Adrenal gland (tissue), 5 donors: ENCODE data around the gene CIDEC.

Experiments
- POLR2A ChIP-seq, 2 donors: fragments of 450-650 bp; IDR thresholded peaks; one replicate each; pipeline ENCODE4 v1.6.1; 2017; ENCODE audit warnings: antibody characterized with exemption in 2 of 2, mild to moderate bottlenecking in 2 of 2, moderate library complexity in 1 of 2
- TF ChIP-seq, protein P1 (sequence below), 6 experiments: fragments of 450-650 bp in 4 of 6; fragments of 200-600 bp in 2 of 6; sonication (generic) in 1 of 6; IDR thresholded peaks; 1 replicate in 5 of 6; 2 replicates in 1 of 6; pipeline versions ENCODE4 v1.5.1 to v1.8.0; 2016 to 2021; ENCODE audit warnings: antibody characterized with exemption in 6 of 6, mild to moderate bottlenecking in 2 of 6, moderate library complexity in 1 of 6
- donor health status: DM: no; HTN: no; CAD: no.

DNA sequence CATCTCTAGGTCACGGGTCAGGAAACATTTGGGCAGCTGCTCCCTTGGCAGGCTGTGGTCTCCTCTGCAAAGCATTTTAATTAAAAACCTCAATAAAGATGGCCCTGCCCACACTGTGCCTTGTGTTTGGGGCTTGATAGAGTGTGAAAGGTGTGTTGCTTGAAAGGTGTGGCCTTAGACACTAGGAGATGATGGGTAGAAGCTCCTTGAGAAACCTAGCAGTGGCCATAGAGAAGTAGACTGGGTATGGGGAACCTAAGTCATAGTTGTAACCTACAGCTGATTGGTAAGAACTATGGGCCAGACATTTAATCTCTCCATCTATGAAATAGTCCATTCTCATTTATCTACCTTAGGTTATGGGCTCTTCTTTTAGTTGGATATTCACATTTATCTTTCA, 13.7 kb upstream of the CIDEC start:
- TF ChIP-seq, protein P1, sequence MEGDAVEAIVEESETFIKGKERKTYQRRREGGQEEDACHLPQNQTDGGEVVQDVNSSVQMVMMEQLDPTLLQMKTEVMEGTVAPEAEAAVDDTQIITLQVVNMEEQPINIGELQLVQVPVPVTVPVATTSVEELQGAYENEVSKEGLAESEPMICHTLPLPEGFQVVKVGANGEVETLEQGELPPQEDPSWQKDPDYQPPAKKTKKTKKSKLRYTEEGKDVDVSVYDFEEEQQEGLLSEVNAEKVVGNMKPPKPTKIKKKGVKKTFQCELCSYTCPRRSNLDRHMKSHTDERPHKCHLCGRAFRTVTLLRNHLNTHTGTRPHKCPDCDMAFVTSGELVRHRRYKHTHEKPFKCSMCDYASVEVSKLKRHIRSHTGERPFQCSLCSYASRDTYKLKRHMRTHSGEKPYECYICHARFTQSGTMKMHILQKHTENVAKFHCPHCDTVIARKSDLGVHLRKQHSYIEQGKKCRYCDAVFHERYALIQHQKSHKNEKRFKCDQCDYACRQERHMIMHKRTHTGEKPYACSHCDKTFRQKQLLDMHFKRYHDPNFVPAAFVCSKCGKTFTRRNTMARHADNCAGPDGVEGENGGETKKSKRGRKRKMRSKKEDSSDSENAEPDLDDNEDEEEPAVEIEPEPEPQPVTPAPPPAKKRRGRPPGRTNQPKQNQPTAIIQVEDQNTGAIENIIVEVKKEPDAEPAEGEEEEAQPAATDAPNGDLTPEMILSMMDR (IDR thresholded peaks at IDR 0.05): no peak
- TF ChIP-seq POLR2A (IDR thresholded peaks at IDR 0.05): no peak
